GM19324 (cell line): Measurements from ENCODE around the gene HEMGN.
"Not testable (repeated sequence)": the region's sequence is repeated elsewhere in the genome, so short reads cannot be mapped to it uniquely, and the experiment has no call there.

Experiments used
- ATAC-seq: cut with Tn5 transposase; IDR thresholded peaks from one replicate; pipeline ENCODE4 v1.9.1; 2021; ENCODE audit warnings: mild to moderate bottlenecking, moderate library complexity; ENCODE audit not compliant: unreplicated experiment, low FRiP score

The HEMGN gene

GRCh38 chr9:97964901-97965300 lies 26.9 kb upstream of the HEMGN start:
- ATAC-seq = no peak

- no peak for ATAC-seq
These were observed 25.3 kb upstream of the HEMGN start for GRCh38 chr9:97963232-97963631.

- ATAC-seq = no peak
These were observed 24.6 kb upstream of the HEMGN start for GRCh38 chr9:97962575-97962974.

GRCh38 chr9:97962136-97962535 lies 24.2 kb upstream of the HEMGN start:
- ATAC-seq = no peak

- ATAC-seq = no peak
These were observed 23.4 kb upstream of the HEMGN start for GRCh38 chr9:97961361-97961760.

- not testable (repeated sequence) for ATAC-seq
These were observed 22.8 kb upstream of the HEMGN start for GRCh38 chr9:97960678-97961328.

- no peak for ATAC-seq
These were observed 21.6 kb upstream of the HEMGN start for GRCh38 chr9:97959585-97959984.

GRCh38 chr9:97958812-97959511 lies 21.0 kb upstream of the HEMGN start:
- ATAC-seq = no peak

- no peak for ATAC-seq
These were observed 18.4 kb upstream of the HEMGN start for GRCh38 chr9:97956331-97956730.

GRCh38 chr9:97954550-97954989 lies 16.6 kb upstream of the HEMGN start:
- peak; percentile 74 for ATAC-seq

- ATAC-seq = not testable (repeated sequence)
These were observed 12.9 kb upstream of the HEMGN start for GRCh38 chr9:97950873-97951272.

- ATAC-seq = not testable (repeated sequence)
These were observed 9.1 kb upstream of the HEMGN start for GRCh38 chr9:97947094-97947493.

- ATAC-seq = not testable (repeated sequence)
These were observed 7.5 kb upstream of the HEMGN start for GRCh38 chr9:97945470-97945869.

- ATAC-seq = no peak
These were observed 6.6 kb upstream of the HEMGN start for GRCh38 chr9:97944612-97945011.

GRCh38 chr9:97943308-97943855 lies 5.4 kb upstream of the HEMGN start:
- no peak for ATAC-seq

- no peak for ATAC-seq
These were observed 3.4 kb upstream of the HEMGN start for GRCh38 chr9:97941323-97941722.

- no peak for ATAC-seq
These were observed 2.8 kb upstream of the HEMGN start for GRCh38 chr9:97940741-97941140.

- no peak for ATAC-seq
These were observed 2.3 kb upstream of the HEMGN start for GRCh38 chr9:97940233-97940632.

GRCh38 chr9:97936998-97937397 lies 974 bp downstream of the HEMGN start:
- ATAC-seq = no peak

- no peak for ATAC-seq
These were observed 2.7 kb downstream of the HEMGN start for GRCh38 chr9:97935276-97935675.

- no peak for ATAC-seq
These were observed 3.5 kb downstream of the HEMGN start for GRCh38 chr9:97934321-97935115.
